Measurements from ENCODE around the gene PDZD8.

Gene PDZD8

DNA sequence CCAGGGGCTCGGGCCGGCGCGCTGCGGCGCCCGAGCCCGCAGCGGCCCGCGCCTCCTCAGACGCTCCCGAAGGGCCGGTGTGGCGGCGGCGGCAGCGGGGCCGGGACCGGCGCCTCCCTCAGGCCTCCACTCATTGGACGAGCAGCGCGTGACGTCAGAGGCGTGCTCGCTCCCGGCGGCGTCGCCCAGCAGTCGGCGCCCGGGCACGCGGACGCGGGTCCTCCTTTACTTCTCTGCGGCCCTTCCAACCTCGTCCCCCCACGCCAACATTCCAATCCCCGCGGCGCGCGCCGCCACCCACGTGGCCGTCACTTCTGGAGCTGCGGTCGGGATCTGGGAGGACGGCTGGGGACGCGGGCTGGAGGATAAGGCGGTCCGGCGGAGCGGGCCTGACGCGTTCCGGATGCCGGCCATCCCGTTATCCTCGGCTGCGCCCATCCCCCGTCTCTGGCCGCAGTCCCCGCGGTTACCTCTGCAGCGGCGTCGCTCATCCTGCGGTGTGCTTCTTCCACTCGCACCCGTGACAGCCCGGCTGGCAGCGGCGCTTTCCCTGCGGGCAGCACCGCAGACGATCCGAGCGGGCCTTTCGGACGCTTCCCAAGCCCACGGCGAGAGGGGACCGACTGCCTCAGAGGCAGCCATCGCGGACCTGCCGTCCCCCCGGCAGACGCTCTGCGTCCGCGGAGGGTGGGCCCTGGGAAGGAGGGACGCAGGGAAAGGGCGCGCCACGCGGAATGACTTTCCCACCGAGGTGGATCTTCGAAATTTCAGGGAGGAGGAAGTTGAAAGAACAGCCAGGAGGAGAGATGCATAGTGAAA is at the start of gene PDZD8:
TSS of gene PDZD8 (minus strand) at position 81 of the 819 bp plus-strand sequence. CDS start 213 bp downstream, outside the sequence.
- DNase-seq, result peak; percentile 75

DNA sequence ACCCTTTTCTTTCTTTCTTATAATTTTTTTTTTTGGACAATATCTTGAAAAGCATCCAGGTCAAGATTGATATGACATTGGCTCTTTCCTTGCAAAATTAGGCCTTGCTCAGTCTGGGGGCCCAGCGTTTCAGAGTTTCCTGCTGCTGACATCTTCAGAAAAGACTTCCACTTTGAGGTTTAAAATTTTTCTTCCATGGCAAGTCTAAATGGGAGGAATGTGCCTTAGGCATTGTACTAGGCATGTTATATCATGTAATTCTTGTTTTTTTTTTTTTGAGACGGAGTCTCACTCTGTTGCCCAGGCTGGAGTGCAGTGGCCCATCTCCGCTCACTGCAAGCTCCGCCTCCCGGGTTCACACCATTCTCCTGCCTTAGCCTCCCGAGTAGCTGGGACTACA is 48.9 kb upstream of the PDZD8 start:
- DNase-seq, result no peak

- DNase-seq, result no peak
Measured at GRCh38 chr10:117421985-117422384, 46.7 kb upstream of the PDZD8 start.

- no peak for DNase-seq
Measured at GRCh38 chr10:117420768-117421167, 45.5 kb upstream of the PDZD8 start.

- no peak for DNase-seq
Measured at GRCh38 chr10:117419921-117420320, 44.7 kb upstream of the PDZD8 start.

GRCh38 chr10:117419159-117419558 is 43.9 kb upstream of the PDZD8 start:
- DNase-seq, result no peak

DNA sequence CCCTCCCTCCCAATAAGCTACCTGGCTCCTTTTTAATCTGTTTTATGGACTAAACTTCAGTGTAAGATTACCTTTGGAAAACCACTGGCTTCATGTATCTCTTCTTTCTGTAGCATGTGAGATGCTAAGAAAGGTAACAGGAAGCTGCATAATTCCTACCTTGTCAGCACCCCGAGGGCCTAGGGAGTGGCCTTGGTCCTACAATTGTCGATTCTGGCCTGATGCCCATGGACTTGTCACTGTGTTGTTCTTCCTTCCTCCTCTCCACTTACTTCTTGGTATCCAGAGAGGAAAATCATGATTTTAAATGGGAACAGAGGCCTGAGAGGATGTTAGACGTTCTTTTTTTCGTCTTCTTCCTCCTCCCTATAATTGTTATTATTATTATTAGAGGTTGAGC is 42.9 kb upstream of the PDZD8 start:
- DNase-seq, result no peak

DNA sequence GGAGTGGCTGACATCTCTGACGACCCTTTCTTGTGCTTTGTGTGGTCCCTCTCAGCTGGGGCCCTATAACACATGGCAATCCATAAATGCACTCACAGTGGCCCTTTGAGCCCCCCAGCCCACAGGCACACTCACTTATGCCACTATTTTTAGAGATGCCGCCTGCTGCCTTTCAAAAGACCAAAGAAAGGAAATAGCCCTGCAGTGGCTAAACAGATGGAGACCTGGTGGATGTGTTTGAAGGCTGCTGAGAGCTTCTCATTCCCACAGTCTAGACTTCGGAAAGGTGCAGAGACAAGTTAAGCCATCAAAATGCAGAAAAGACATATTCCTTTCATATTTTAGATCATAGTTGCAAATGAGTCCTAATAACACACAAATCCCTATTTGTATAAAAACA is 42.0 kb upstream of the PDZD8 start:
- DNase-seq, result no peak

DNA sequence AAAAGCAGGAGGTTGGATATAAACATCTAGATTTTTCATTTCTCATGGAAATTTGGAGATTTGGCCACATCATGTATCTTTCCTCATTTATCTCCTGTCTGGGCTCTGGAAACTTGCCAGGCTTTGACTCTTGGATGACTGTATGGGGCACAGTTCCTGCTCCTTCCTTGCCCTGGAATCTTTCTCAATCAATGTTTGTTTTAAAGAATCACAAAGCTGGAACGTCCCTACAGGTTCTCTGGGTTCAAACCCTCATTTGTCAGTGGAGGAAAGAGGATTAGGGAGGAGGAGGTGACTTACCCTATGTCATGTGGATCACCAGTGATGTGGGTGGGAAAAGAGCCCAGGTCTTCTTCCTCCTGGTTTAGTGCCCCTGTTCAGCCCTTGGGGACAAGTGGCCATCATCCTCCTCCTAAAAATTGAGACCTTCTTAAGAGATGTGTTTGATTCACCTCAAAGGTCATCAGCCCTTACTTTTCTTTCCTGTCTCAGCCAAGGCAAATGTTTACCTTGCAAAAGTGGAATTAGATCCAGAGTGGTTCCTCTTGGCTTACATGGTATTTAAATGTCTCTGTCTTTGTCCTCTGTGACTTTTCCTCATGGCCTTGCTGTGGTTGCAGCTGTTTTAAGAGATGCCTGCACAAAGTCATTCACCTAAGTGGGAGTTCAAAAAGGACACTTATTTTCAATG is 38.8 kb upstream of the PDZD8 start:
- no peak for DNase-seq

DNA sequence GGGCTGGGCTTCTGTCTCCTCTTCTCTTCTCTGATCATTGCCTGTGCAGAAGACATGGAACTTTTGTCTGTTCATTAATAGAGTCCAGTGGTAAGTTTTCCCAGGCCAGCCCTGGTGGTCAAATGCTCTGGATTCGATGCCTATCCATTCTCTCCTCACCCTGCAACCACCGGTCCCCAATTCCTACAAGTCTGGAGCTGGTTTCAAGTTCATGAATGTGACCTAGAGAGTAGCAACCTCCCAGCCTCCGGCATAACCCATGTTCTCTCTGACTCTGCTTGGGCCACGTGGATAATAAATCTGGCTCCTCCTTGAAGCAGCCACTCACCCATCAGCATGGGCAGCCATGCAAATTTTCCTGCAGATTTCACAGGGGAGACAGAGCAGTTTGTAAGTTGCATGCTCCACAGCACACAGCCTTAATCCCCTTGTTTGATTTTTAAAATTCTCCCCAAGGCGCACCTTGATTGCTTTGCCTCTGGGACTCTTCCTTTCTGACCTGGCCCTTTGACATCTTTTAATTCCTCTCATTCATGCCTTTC is 37.3 kb upstream of the PDZD8 start:
- no peak for DNase-seq

- DNase-seq, result peak; percentile 70
Measured at GRCh38 chr10:117411479-117412399, 36.5 kb upstream of the PDZD8 start.

DNA sequence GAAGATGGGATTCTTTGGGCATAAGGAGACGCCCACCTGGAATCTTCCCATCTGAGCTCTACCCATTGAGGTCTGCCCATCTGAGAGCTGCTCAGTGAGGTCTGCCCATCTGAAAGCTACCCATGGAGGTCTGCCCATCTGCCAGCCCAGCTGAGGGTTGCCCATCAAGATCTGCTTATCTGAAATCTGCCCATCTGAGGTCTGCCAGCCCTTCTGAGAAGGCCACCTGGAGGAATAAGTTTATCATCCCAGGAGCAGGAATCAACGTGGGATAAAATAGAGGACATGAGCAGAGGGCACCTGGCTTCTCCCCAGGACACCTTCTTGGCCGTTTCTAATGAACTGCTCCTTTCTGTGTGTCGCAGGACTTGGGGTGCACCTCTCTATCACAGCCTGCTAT is 35.3 kb upstream of the PDZD8 start:
- no peak for DNase-seq

DNA sequence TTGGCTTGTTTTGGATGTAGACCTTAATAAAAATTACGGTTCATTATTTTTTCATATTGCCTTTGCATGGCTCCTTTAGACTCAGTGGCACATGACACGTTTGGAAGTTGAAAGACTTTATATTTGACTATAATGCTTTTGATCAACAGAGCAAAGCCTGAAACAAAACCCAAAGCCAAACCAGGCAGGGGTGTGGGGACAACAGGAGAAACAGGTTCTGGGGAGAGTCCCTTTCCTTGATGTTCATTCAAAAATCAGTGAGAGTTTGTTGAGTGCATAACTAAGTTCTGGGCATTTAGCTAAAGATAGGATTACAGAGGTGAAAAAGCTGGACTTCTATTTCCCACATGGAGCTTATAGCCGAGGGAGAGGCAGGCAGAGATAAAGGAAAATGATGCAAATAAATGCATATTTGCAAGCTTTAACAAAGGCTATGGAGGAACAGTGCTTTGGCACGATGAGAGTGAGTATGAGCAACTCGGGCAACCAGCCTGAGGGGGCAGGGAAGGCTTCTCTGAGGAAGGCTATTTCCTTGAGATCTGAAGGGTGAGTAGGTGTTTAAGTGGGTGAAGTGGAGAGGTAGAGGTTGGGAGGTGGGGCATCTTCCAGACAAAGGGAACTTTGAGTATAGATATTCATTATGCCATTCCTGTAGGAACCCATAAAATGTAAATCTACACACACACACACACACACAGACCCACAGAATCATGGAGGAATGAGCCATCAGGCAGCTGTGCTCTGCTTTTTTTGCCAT is 34.5 kb upstream of the PDZD8 start:
- DNase-seq, result no peak

GRCh38 chr10:117408436-117409384 is 33.5 kb upstream of the PDZD8 start:
- DNase-seq, result no peak

GRCh38 chr10:117405730-117406129 is 30.5 kb upstream of the PDZD8 start:
- no peak for DNase-seq

- DNase-seq, result no peak
Measured at GRCh38 chr10:117400329-117400728, 25.1 kb upstream of the PDZD8 start.

GRCh38 chr10:117399341-117400196 is 24.3 kb upstream of the PDZD8 start:
- no peak for DNase-seq

- no peak for DNase-seq
Measured at GRCh38 chr10:117398029-117398428, 22.8 kb upstream of the PDZD8 start.

- DNase-seq, result no peak
Measured at GRCh38 chr10:117391436-117392205, 16.4 kb upstream of the PDZD8 start.
